GM12874 (cell line): ENCODE data around the gene ATP6V1F.

Source experiments
- CTCF ChIP-seq: IDR thresholded peaks from 2 replicates; pipeline ENCODE4 v1.5.1; 2011; ENCODE audit warnings: low read depth, mild to moderate bottlenecking, control low read depth, low read length, moderate library complexity; ENCODE audit not compliant: insufficient read depth

The ATP6V1F gene

GRCh38 chr7:128878226-128879105, 15.8 kb downstream of the ATP6V1F start:
- no peak for TF ChIP-seq CTCF

DNA sequence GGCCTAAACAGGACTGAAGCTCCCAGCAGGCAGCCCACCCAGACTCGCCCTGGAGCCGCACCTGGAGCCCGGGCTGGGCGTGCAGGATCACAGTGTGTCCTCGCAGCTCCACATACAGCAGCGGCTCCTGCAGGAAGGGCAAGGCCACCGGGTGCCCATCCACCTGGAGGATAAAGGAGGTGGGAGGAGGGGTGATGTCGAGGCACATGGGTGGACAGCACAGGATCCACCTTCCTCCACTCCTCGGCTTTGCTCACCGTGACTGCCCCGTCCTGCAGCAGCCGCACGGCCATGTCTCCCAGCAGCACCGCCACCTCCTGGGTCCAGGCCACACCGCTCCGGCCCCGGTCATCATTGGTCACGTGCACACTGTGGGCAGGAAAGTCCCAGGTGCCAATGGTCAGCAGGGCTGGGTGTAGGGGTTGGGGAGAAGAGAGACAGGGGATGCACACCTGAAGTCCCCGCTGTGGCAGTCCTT, 16.8 kb downstream of the ATP6V1F start:
- TF ChIP-seq CTCF, result no peak

DNA sequence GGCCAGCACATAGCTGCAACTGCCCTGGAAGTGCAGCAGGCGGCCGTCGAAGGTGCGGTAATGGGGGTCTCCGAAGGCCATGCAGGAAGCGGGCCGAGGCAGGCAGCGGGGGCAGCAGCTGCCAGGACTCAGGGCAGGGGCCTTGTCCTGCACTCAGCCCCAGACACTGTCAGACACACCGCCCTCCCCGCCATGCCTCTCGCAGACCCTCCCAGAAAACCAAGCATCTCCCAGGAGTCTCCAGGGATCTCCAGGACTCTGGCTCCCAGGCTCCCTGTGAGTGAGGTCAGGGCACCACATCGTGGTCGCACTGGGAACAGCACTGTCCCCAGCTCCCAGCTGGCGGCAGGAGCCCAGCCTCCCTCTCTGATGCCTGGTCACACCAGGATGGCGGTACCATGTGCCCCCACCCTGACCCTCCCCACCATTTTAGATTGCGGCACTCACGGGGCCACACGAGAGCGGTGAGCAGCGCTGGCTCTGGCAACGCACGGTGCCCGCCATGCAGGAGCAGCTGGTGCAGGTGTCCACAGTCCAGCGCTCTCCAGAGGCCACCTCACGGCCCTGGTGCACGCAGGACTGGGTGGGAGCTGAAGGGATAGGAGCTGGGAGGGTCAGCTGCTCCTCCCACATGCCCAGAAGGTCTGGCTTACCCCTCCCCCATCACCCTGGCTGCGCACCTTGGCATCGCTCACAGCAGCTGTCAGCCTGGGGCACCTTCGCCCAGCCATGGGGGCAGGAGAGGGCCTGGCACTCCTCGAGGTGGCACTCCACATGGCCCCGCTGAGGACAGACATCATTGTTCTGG, 17.5 kb downstream of the ATP6V1F start:
- TF ChIP-seq CTCF, result peak; percentile 37; the same call in 1 of the 2 replicates

GRCh38 chr7:128880791-128881457, 18.3 kb downstream of the ATP6V1F start:
- no peak for TF ChIP-seq CTCF

DNA sequence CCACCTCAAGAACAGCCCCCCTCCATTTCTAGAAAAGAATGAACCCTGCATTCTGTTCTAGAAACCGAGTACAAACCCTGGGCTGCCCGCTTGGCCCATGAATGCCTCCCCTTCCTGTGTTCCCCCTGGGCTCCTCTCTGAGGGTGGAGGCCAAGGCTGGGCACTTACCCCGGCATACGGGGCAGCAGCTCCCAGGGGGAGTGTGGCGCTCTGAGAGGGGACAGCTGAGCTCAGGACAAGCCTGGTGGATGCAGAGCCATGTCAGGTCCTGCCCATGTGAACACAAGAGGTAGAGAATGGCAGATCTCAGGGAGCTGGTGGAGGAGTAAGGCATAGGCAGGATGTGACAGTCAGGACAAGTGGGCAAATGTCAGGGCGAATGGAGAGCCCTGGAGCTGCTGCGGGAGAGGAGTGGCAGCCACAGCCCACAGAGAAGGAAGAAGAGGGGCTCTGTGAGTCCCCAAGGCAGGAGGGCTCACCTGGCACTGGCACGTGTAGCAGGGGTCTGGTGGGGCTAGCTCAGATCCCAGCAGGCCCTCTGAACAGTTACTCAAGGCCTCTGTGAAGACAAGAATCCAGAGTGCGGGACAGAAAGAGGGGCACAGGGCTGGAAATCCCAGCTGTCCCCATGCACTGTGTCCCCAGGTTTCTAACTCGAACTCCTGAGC, 18.9 kb downstream of the ATP6V1F start:
- TF ChIP-seq CTCF, result no peak

DNA sequence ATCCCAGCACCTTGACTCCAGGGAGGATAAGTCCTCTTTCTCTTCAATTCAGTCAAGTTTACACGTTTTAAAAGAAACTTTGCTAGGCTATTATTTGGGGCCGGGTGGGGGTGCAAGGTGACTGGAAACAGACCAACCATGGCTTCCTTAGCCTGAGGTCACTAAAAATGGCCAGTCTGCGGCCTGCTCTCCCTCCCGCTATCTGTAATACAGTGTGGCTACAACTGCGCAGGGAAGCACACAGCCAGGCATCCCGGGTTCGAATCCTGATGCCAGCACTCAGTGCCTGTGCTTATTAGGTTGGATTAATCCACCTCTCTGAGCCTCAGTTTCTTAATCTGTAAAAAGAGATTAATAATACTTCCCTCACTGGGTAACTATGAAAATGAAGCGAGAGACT, 19.5 kb downstream of the ATP6V1F start:
- no peak for TF ChIP-seq CTCF
